GM12878 (cell line): ENCODE data around the gene ANKRD13A. TPM values are rescaled to one million over a fixed set of nuclear protein-coding genes. Genes with fewer than 3 reads are reported as not detected.

ENCODE experiments used
- ATAC-seq: fragments of 200-7000 bp; cut with Tn5 transposase; 3 replicates; pipeline ENCODE4 v1.9.1; 2020; ENCODE audit warnings: mild to moderate bottlenecking, moderate library complexity
- BruUV-seq: library from RNA; stranded (reverse); fragments of 400-500 nt; replicated peaks from 2 replicates; lab custom pipeline; 2021; lab: Mats Ljungman, UMichigan
- CTCF ChIA-PET: fragments of 300-600 bp; sonication (Branson Sonifier 250); formaldehyde crosslinking; extraction: SDS; loops from one replicate; lab custom pipeline; 2021; ENCODE audit warnings: inconsistent platforms; lab: Yijun Ruan, JAX
- POLR2A ChIA-PET: fragments of 350-600 bp; formaldehyde crosslinking; extraction: SDS; loops from one replicate; lab custom pipeline; 2021; ENCODE audit warnings: inconsistent platforms; lab: Charles Lee
- RAD21 ChIA-PET: fragments of 300-600 bp; sonication (Branson Sonifier 250); formaldehyde crosslinking; loops from one replicate; lab custom pipeline; 2023; ENCODE audit warnings: antibody characterized with exemption; ENCODE audit not compliant: unreplicated experiment; lab: Charles Lee
- SMC1A ChIA-PET: fragments of 300-600 bp; sonication (Branson Sonifier 250); formaldehyde crosslinking; loops from one replicate; lab custom pipeline; 2023; ENCODE audit not compliant: unreplicated experiment, uncharacterized antibody; lab: Charles Lee
- DNase-seq: peaks from one replicate; pipeline ENCODE4 v3.0.0-alpha.2; 2011; ENCODE audit warnings: low read depth, low spot score
- FAIRE-seq: peaks from 3 replicates; lab custom pipeline; 2011; peaks lifted over from hg19 to GRCh38; lab: Jason Lieb, UNC
- H2AFZ ChIP-seq: 2 replicates; pipeline ENCODE4 v1.6.0; 2011; ENCODE audit warnings: low read depth, low read length, control low read depth; ENCODE audit not compliant: control insufficient read depth
- H3K27ac ChIP-seq: 2 replicates; pipeline ENCODE4 v1.5.1; 2011; ENCODE audit warnings: control low read depth; ENCODE audit not compliant: control insufficient read depth, insufficient read depth
- H3K27me3 ChIP-seq, 2 experiments: replicated peaks in 1 of 2; 2 replicates each; pipeline versions ENCODE4 v1.6.0 to v1.6.1; 2011; ENCODE audit warnings: low read length in 1 of 2; ENCODE audit not compliant: control insufficient read depth in 2 of 2, insufficient read depth in 2 of 2
- H3K36me3 ChIP-seq, 2 experiments: 2 replicates each; pipeline ENCODE4 v1.5.1; 2011; ENCODE audit warnings: low read length in 1 of 2; ENCODE audit not compliant: control insufficient read depth in 2 of 2, insufficient read depth in 2 of 2
- H3K4me1 ChIP-seq: 2 replicates; pipeline ENCODE4 v1.6.1; 2011; ENCODE audit warnings: mild to moderate bottlenecking, low read length, moderate library complexity, mixed read lengths; ENCODE audit not compliant: control insufficient read depth, insufficient read depth
- H3K4me2 ChIP-seq: 2 replicates; pipeline ENCODE4 v1.6.0; 2011; ENCODE audit warnings: control low read depth; ENCODE audit not compliant: control insufficient read depth, insufficient read depth
- H3K4me3 ChIP-seq: fragments of 200-600 bp; sonication (generic); 2 replicates; pipeline ENCODE4 v1.5.1; 2016
- H3K79me2 ChIP-seq: 2 replicates; pipeline ENCODE4 v1.6.0; 2011; ENCODE audit warnings: low read length; ENCODE audit not compliant: control insufficient read depth, insufficient read depth
- H3K9ac ChIP-seq: 2 replicates; pipeline ENCODE4 v1.8.0; 2011; ENCODE audit warnings: low read length, control low read depth, mixed read lengths; ENCODE audit not compliant: control insufficient read depth, insufficient read depth
- H3K9me3 ChIP-seq: replicated peaks from 3 replicates; pipeline ENCODE4 v1.5.1; 2011; ENCODE audit warnings: mild to moderate bottlenecking, low read length; ENCODE audit not compliant: control insufficient read depth, insufficient read depth
- H4K20me1 ChIP-seq: 2 replicates; pipeline ENCODE4 v1.6.0; 2011; ENCODE audit not compliant: control insufficient read depth, insufficient read depth
- BACH1 ChIP-seq: fragments of 450-650 bp; IDR thresholded peaks from 2 replicates; pipeline ENCODE4 v1.6.1; 2017; ENCODE audit warnings: mild to moderate bottlenecking, borderline replicate concordance
- CREM ChIP-seq: IDR thresholded peaks from 2 replicates; pipeline ENCODE4 v1.6.1; 2014; ENCODE audit warnings: antibody characterized with exemption, low read depth
- IKZF1 ChIP-seq: fragments of 450-650 bp; conservative IDR thresholded peaks from 2 replicates; pipeline ENCODE4 v1.6.1; 2017; ENCODE audit warnings: antibody characterized with exemption, mild to moderate bottlenecking
- MYC ChIP-seq: IDR thresholded peaks from 2 replicates; pipeline ENCODE4 v1.6.1; 2011; ENCODE audit warnings: mild to moderate bottlenecking, low read length, moderate library complexity, inconsistent platforms; ENCODE audit not compliant: insufficient read depth, insufficient replicate concordance, insufficient read length, severe bottlenecking
- PAX8 ChIP-seq: fragments of 450-650 bp; IDR thresholded peaks from 2 replicates; pipeline ENCODE4 v1.6.1; 2017; ENCODE audit warnings: mild to moderate bottlenecking, moderate library complexity
- POU2F2 ChIP-seq: IDR thresholded peaks from 3 replicates; pipeline ENCODE4 v1.6.1; 2011; ENCODE audit warnings: low read depth, mild to moderate bottlenecking, low read length, borderline replicate concordance
- PRDM15 ChIP-seq: fragments of 450-650 bp; formaldehyde crosslinking; IDR thresholded peaks from 2 replicates; pipeline ENCODE4 v1.4.0; 2020; ENCODE audit warnings: mild to moderate bottlenecking, moderate library complexity
- WGBS: methylation state at CpG from one replicate; pipeline ENCODE4 v1.1.6; 2016; ENCODE audit warnings: low lambda C conversion rate; ENCODE audit not compliant: insufficient replicate concordance, insufficient coverage; ENCODE audit errors: missing lambda C conversion rate; 5-methylcytosine and 5-hydroxymethylcytosine counted together
- in situ Hi-C: fragments of 300-500 bp; cut with MboI; formaldehyde crosslinking; loops from 9 replicates; pipeline ENCODE4 v1.14.3; 2018; ENCODE audit warnings: mixed read lengths
- intact Hi-C: fragments of 100-400 bp; cut with micrococcal nuclease; formaldehyde crosslinking; loops from one replicate; pipeline ENCODE4 v1.14.2; 2022; ENCODE audit not compliant: unreplicated experiment
- polyA plus RNA-seq, 11 experiments: library from polyadenylated mRNA; depleted of rRNA in 4 of 11; unstranded in 6 of 11; stranded (reverse) in 5 of 11; fragments of >200 nt; fragmentation: Nextera tagmentation in 4 of 11; fragmentation: Illumina TruSeq in 1 of 11; extraction: Ambion mirVana in 4 of 11; extraction: Trizol in 1 of 11; gene quantifications; 1 replicate in 1 of 11; 2 replicates in 10 of 11; pipeline versions ENCODE4 v1.2.1 to v1.2.3, GENCODE V29; 2011 to 2016; ENCODE audit warnings: inconsistent platforms in 2 of 11, missing spikeins in 2 of 11, low read depth in 1 of 11
- total RNA-seq, 4 experiments: library from RNA; depleted of rRNA in 3 of 4; stranded (reverse); fragments of >200 nt in 3 of 4; fragmentation: Illumina TruSeq in 1 of 4; extraction: Trizol in 1 of 4; gene quantifications; 2 replicates each; pipeline versions ENCODE4 v1.2.1 to v1.2.3, GENCODE V29; 2013 to 2021

The ANKRD13A gene
- total and polyA plus RNA-seq, 10 of the 15 experiments (the other 5 are each of a cell fraction or from before 2014, with no cell fraction given): 10.2 to 93.4 (median 76.5) TPM

GRCh38 chr12:110023059-110023980 lies 24.1 kb downstream of the ANKRD13A start:
- H3K4me1 ChIP-seq: no peaks in the 10 kb centered on the region
- ChIA-PET SMC1A (interaction anchor here (0.7 to 1.8 kb wide), 8 partner anchors 9 to 221 kb away, joined by 3 to 9 read pairs (median 4); no protein-coding TSS in a partner anchor), POLR2A (interaction anchor here (0.6 to 1.5 kb wide), 3 partner anchors 10 to 128 kb away, joined by 3 to 4 read pairs (median 3); no protein-coding TSS in a partner anchor), CTCF (interaction anchor here (0.9 to 1.5 kb wide), 5 partner anchors 19 to 168 kb away, joined by 3 to 4 read pairs (median 3); no protein-coding TSS in a partner anchor), RAD21 (interaction anchor here (0.7 to 1.5 kb wide), 3 partner anchors 19 to 408 kb away, joined by 3 to 4 read pairs (median 3); no protein-coding TSS in a partner anchor)
- in situ Hi-C loops (no loop called here), intact Hi-C loops (no loop called here)
- H4K20me1 ChIP-seq: no peaks in the 10 kb centered on the region
- no peak overlapping the region for H3K4me3 ChIP-seq
- no peak for ATAC-seq
- no peak overlapping the region for H3K4me2 ChIP-seq
- no peaks in the 10 kb centered on the region for H3K27me3 ChIP-seq
- no peaks in the 10 kb centered on the region for H3K79me2 ChIP-seq
- peaks cover 16 to 44% of the 10 kb centered on the region in 2 experiments for H3K36me3 ChIP-seq
- no peak overlapping the region for H2AFZ ChIP-seq
- no TSS peak for BruUV-seq
- TF ChIP-seq PAX8 (no peak), PRDM15 (CRISPR knock-in tag) (no peak), BACH1 (no peak), MYC (no peak), IKZF1 (no peak), POU2F2 (no peak), CREM (no peak)
- no peak for FAIRE-seq
- H3K9ac ChIP-seq: no peak overlapping the region
- no peak overlapping the region for H3K27ac ChIP-seq
- no peak for DNase-seq
- no peaks in the 10 kb centered on the region for H3K9me3 ChIP-seq
- WGBS: 100% methylated on average over 5 of the region's 5 CpGs
